ENCODE measurements around the gene SDK1. TPM values are rescaled to one million over a fixed set of nuclear protein-coding genes. Genes with fewer than 3 reads are reported as not detected.

The SDK1 gene
- total RNA-seq, 4 donors from 2014 or later, result 3.7 to 80.9 (median 13.1) TPM

- no peaks in the 10 kb centered on the region for H3K36me3 ChIP-seq
- no peaks in the 10 kb centered on the region for H3K4me1 ChIP-seq
- H3K4me3 ChIP-seq, result no peak overlapping the region
- no peaks in the 10 kb centered on the region for H3K9me3 ChIP-seq
- H3K27me3 ChIP-seq, result no peaks in the 10 kb centered on the region
- no peak for TF ChIP-seq CTCF (IDR thresholded peaks at IDR 0.05)
- TF ChIP-seq POLR2A (IDR thresholded peaks at IDR 0.05), result no peak
- H3K27ac ChIP-seq, result no peak overlapping the region
- DNase-seq, result no peak
Observed at GRCh38 chr7:3326246-3326645, 25.2 kb downstream of the SDK1 start.

- Histone ChIP-seq H3K4me1 (no peaks in the 10 kb centered on the region), H3K9me3 (no peaks in the 10 kb centered on the region), H3K27ac (no peak overlapping the region), H3K36me3 (no peaks in the 10 kb centered on the region), H3K4me3 (no peak overlapping the region), H3K27me3 (no peaks in the 10 kb centered on the region)
- no peak for DNase-seq
- TF ChIP-seq CTCF (IDR thresholded peaks at IDR 0.05), result no peak
Observed at GRCh38 chr7:3327099-3327498, 26.0 kb downstream of the SDK1 start.

GRCh38 chr7:3327655-3328054, 26.6 kb downstream of the SDK1 start:
- Histone ChIP-seq H3K27me3 (no peaks in the 10 kb centered on the region), H3K9me3 (no peaks in the 10 kb centered on the region), H3K4me1 (no peaks in the 10 kb centered on the region), H3K36me3 (no peaks in the 10 kb centered on the region), H3K27ac (no peak overlapping the region), H3K4me3 (no peak overlapping the region)
- DNase-seq, result no peak
- TF ChIP-seq CTCF (IDR thresholded peaks at IDR 0.05) (no peak), POLR2A (IDR thresholded peaks at IDR 0.05) (no peak)

- no peaks in the 10 kb centered on the region for H3K36me3 ChIP-seq
- H3K9me3 ChIP-seq, result no peaks in the 10 kb centered on the region
- TF ChIP-seq POLR2A (IDR thresholded peaks at IDR 0.05) (no peak), CTCF (IDR thresholded peaks at IDR 0.05) (no peak)
- no peaks in the 10 kb centered on the region for H3K4me1 ChIP-seq
- no peak for DNase-seq
- H3K27me3 ChIP-seq, result no peaks in the 10 kb centered on the region
- H3K4me3 ChIP-seq, result no peak overlapping the region
- no peak overlapping the region for H3K27ac ChIP-seq
Observed at GRCh38 chr7:3332308-3332707, 31.3 kb downstream of the SDK1 start.

- no peaks in the 10 kb centered on the region for H3K27me3 ChIP-seq
- no peak overlapping the region for H3K4me3 ChIP-seq
- no peak for TF ChIP-seq POLR2A (IDR thresholded peaks at IDR 0.05)
- no peak for TF ChIP-seq CTCF (IDR thresholded peaks at IDR 0.05)
- no peaks in the 10 kb centered on the region for H3K4me1 ChIP-seq
- no peak overlapping the region for H3K27ac ChIP-seq
- H3K9me3 ChIP-seq, result no peaks in the 10 kb centered on the region
- H3K36me3 ChIP-seq, result no peaks in the 10 kb centered on the region
- no peak for DNase-seq
Observed at GRCh38 chr7:3333861-3334260, 32.8 kb downstream of the SDK1 start.

GRCh38 chr7:3336042-3336665, 35.1 kb downstream of the SDK1 start:
- Histone ChIP-seq H3K4me1 (no peaks in the 10 kb centered on the region), H3K4me3 (no peak overlapping the region), H3K27ac (no peak overlapping the region), H3K9me3 (no peaks in the 10 kb centered on the region), H3K27me3 (no peaks in the 10 kb centered on the region), H3K36me3 (no peaks in the 10 kb centered on the region)
- no peak for DNase-seq
- TF ChIP-seq CTCF (IDR thresholded peaks at IDR 0.05) (no peak), POLR2A (IDR thresholded peaks at IDR 0.05) (no peak)
